Gastrocnemius medialis (tissue), 4 donors: ENCODE data around the gene RICTOR.

Source experiments
- POLR2A ChIP-seq, 2 donors: fragments of 450-650 bp; IDR thresholded peaks; one replicate each; pipeline ENCODE4 v1.6.1; 2017; ENCODE audit warnings: antibody characterized with exemption in 2 of 2, mild to moderate bottlenecking in 2 of 2, moderate library complexity in 2 of 2
- TF ChIP-seq, protein P1 (sequence below), 5 experiments: fragments of 450-650 bp in 3 of 5; fragments of 200-600 bp in 2 of 5; sonication (generic) in 2 of 5; IDR thresholded peaks in 4 of 5; conservative IDR thresholded peaks in 1 of 5; 1 replicate in 4 of 5; 2 replicates in 1 of 5; pipeline ENCODE4 v1.5.1; 2016 to 2019; ENCODE audit warnings: antibody characterized with exemption in 5 of 5, mild to moderate bottlenecking in 3 of 5, moderate library complexity in 3 of 5

DNA sequence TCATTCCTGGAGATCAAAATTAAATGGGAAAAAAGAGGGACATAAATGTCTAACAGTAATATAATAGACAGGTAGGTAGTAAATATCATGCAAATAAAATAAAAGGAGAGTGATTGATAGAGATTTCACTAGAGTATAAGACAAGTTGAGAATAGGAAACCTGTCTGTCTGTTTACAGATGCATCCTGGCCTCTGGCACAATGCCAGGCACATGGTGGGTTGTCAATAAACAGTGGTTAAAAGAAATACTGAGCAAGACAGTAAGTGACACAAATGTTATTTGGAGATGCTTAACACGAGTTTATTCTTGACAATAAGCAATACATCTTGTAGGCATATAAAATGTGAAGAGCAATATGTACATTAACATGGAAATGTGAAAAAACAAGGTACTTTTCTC is 33.3 kb downstream of the RICTOR start:
- TF ChIP-seq, protein P1, sequence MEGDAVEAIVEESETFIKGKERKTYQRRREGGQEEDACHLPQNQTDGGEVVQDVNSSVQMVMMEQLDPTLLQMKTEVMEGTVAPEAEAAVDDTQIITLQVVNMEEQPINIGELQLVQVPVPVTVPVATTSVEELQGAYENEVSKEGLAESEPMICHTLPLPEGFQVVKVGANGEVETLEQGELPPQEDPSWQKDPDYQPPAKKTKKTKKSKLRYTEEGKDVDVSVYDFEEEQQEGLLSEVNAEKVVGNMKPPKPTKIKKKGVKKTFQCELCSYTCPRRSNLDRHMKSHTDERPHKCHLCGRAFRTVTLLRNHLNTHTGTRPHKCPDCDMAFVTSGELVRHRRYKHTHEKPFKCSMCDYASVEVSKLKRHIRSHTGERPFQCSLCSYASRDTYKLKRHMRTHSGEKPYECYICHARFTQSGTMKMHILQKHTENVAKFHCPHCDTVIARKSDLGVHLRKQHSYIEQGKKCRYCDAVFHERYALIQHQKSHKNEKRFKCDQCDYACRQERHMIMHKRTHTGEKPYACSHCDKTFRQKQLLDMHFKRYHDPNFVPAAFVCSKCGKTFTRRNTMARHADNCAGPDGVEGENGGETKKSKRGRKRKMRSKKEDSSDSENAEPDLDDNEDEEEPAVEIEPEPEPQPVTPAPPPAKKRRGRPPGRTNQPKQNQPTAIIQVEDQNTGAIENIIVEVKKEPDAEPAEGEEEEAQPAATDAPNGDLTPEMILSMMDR (IDR thresholded peaks at IDR 0.05 in 4 of 5, conservative IDR thresholded peaks at IDR 0.05 in 1 of 5) = no peak
- TF ChIP-seq POLR2A (IDR thresholded peaks at IDR 0.05) = no peak
